ENCODE measurements around the gene CDRT4.

DNA sequence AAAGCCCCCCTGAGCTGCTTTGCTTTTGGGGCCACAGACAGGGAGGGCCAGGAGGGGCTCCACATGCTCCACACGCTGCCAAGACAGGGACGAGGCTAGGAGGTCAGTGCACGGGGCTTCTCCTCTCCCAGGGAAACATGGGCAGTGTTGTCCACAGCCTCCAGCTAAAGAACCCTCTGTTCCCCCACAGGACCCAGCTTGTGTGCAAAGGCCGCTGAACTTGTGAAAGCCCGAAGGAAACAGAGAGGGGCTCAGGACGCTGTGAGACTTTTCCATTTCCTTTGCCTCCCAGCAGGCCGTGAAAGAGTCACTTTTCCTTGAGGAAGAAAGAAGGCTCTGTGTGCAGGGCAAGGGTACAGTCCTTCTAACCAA is 9.7 kb downstream of the CDRT4 start:
- TF ChIP-seq POLR2A (IDR thresholded peaks at IDR 0.05) = no peak
- TF ChIP-seq, protein P1, sequence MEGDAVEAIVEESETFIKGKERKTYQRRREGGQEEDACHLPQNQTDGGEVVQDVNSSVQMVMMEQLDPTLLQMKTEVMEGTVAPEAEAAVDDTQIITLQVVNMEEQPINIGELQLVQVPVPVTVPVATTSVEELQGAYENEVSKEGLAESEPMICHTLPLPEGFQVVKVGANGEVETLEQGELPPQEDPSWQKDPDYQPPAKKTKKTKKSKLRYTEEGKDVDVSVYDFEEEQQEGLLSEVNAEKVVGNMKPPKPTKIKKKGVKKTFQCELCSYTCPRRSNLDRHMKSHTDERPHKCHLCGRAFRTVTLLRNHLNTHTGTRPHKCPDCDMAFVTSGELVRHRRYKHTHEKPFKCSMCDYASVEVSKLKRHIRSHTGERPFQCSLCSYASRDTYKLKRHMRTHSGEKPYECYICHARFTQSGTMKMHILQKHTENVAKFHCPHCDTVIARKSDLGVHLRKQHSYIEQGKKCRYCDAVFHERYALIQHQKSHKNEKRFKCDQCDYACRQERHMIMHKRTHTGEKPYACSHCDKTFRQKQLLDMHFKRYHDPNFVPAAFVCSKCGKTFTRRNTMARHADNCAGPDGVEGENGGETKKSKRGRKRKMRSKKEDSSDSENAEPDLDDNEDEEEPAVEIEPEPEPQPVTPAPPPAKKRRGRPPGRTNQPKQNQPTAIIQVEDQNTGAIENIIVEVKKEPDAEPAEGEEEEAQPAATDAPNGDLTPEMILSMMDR (IDR thresholded peaks at IDR 0.05) = no peak
